Measurements from ENCODE around the gene THSD4.

THSD4 gene

GRCh38 chr15:71362556-71362955, 247.3 kb downstream of the THSD4 start:
- Histone ChIP-seq H3K4me3 (ENCODE audit: low read length) (no peak overlapping the region), H4K20me1 (ENCODE audit: insufficient read depth, low read length) (no peaks in the 10 kb centered on the region), H3K36me3 (replicated peaks; ENCODE audit: low read depth, low read length) (no peaks in the 10 kb centered on the region), H2AFZ (ENCODE audit: low read depth, low read length) (no peak overlapping the region), H3K4me1 (ENCODE audit: low read length) (no peaks in the 10 kb centered on the region), H3K4me2 (ENCODE audit: low read length) (no peak overlapping the region), H3K27ac (ENCODE audit: low read length) (no peak overlapping the region), H3K79me2 (ENCODE audit: low read length) (no peaks in the 10 kb centered on the region), H3K9ac (ENCODE audit: low read length) (no peak overlapping the region), H3K9me3 (ENCODE audit: insufficient read depth, low read length) (no peaks in the 10 kb centered on the region), H3K27me3 (ENCODE audit: low read depth, low read length) (peaks cover 21% of the 10 kb centered on the region)
- TF ChIP-seq EZH2phosphoT487 (IDR thresholded peaks at IDR 0.05; ENCODE audit: low read depth) (no peak), CTCF (IDR thresholded peaks at IDR 0.05; ENCODE audit: low read depth, low read length) (no peak)

DNA sequence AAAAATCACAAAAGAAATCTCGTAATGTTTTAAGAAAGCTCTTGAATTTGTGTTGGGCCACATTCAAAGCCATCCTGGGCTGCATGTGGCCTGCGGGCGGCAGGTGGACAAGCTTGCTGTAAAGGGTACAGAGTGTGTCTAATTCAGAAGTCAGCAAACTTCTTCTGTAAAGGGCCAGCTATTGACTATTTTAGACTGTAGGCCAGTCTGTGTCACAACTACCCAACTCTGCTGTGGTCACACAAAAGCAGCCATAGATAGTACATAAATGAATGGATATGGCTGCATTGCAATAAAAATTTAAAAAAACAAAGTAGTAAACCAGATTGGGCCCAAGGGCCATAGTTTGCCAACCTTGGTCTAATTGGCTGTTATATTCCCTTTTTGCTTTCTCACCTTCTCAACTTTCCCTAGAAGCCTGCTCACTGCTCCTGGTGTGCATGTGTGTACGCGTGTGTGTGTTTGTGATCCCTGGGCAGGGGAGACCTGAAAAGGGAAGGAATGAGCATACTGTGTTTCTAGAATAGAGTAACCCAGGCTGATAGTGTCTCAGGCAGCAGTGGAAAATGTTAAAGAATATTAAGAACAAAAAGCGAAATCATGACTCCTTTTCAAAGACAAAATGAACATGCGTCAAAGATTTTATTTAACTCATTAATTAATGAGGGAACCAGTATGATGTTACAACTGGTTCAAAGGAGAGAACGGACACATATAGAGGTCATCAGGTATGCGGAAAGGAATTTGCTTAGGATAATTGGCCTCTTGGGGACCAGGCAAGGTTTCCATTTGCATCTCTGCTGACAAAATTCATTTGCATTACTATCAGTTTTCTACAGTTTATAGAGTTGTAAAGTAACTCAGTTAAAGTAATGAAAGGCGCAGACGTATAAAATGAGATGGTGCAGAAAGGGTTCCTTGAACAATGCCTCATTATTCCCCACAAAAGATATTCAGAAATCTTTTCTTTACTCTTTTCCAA, 248.0 kb downstream of the THSD4 start:
- no peak overlapping the region for H3K27ac ChIP-seq (ENCODE audit: low read length)

GRCh38 chr15:71364117-71364584, 248.9 kb downstream of the THSD4 start:
- Histone ChIP-seq H3K27me3 (ENCODE audit: low read depth, low read length) (peaks cover 14% of the 10 kb centered on the region), H3K36me3 (replicated peaks; ENCODE audit: low read depth, low read length) (no peaks in the 10 kb centered on the region), H3K4me2 (ENCODE audit: low read length) (no peak overlapping the region), H3K9me3 (ENCODE audit: insufficient read depth, low read length) (no peaks in the 10 kb centered on the region), H4K20me1 (ENCODE audit: insufficient read depth, low read length) (no peaks in the 10 kb centered on the region), H2AFZ (ENCODE audit: low read depth, low read length) (no peak overlapping the region), H3K4me3 (ENCODE audit: low read length) (no peak overlapping the region), H3K27ac (ENCODE audit: low read length) (no peak overlapping the region), H3K79me2 (ENCODE audit: low read length) (no peaks in the 10 kb centered on the region), H3K9ac (ENCODE audit: low read length) (no peak overlapping the region), H3K4me1 (ENCODE audit: low read length) (no peaks in the 10 kb centered on the region)
- TF ChIP-seq EZH2phosphoT487 (IDR thresholded peaks at IDR 0.05; ENCODE audit: low read depth), result no peak
- no peak for TF ChIP-seq CTCF (IDR thresholded peaks at IDR 0.05; ENCODE audit: low read depth, low read length)

More for the DNA sequence above, 248.0 kb downstream of the THSD4 start:
- Histone ChIP-seq H3K27me3 (ENCODE audit: low read depth, low read length) (peaks cover 18% of the 10 kb centered on the region), H3K9me3 (ENCODE audit: insufficient read depth, low read length) (no peaks in the 10 kb centered on the region), H4K20me1 (ENCODE audit: insufficient read depth, low read length) (no peaks in the 10 kb centered on the region), H3K79me2 (ENCODE audit: low read length) (no peaks in the 10 kb centered on the region), H3K4me2 (ENCODE audit: low read length) (no peak overlapping the region), H3K4me3 (ENCODE audit: low read length) (no peak overlapping the region), H3K4me1 (ENCODE audit: low read length) (no peaks in the 10 kb centered on the region), H3K9ac (ENCODE audit: low read length) (no peak overlapping the region), H3K36me3 (replicated peaks; ENCODE audit: low read depth, low read length) (no peaks in the 10 kb centered on the region), H2AFZ (ENCODE audit: low read depth, low read length) (no peak overlapping the region)
- TF ChIP-seq CTCF (IDR thresholded peaks at IDR 0.05; ENCODE audit: low read depth, low read length) (no peak), EZH2phosphoT487 (IDR thresholded peaks at IDR 0.05; ENCODE audit: low read depth) (no peak)

DNA sequence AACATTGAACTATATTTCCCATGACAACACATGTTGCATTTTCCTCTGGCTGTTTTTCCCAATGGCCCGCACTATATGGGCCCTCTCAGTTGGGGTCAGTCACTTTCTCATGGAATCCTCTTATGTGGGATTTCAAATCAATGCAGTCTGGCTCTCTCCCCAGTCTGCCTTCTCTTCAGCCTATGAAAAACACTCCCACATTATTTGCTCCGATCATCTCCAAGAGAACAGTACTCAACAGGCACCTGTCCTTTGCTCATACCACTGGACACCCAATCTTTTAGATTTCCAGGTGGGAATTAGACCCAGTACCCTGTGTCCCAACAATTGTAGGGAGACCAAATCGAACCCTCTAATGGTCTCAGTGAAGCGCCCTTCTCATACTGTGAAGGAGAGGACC, 251.3 kb downstream of the THSD4 start:
- Histone ChIP-seq H3K9ac (ENCODE audit: low read length) (no peak overlapping the region), H4K20me1 (ENCODE audit: insufficient read depth, low read length) (no peaks in the 10 kb centered on the region), H3K4me2 (ENCODE audit: low read length) (no peak overlapping the region), H3K4me3 (ENCODE audit: low read length) (no peak overlapping the region), H3K9me3 (ENCODE audit: insufficient read depth, low read length) (no peaks in the 10 kb centered on the region), H3K36me3 (replicated peaks; ENCODE audit: low read depth, low read length) (no peaks in the 10 kb centered on the region), H3K27me3 (ENCODE audit: low read depth, low read length) (peaks cover 5% of the 10 kb centered on the region), H3K4me1 (ENCODE audit: low read length) (no peaks in the 10 kb centered on the region), H3K79me2 (ENCODE audit: low read length) (no peaks in the 10 kb centered on the region), H3K27ac (ENCODE audit: low read length) (no peak overlapping the region), H2AFZ (ENCODE audit: low read depth, low read length) (no peak overlapping the region)
- TF ChIP-seq EZH2phosphoT487 (IDR thresholded peaks at IDR 0.05; ENCODE audit: low read depth), result no peak
- TF ChIP-seq CTCF (IDR thresholded peaks at IDR 0.05; ENCODE audit: low read depth, low read length), result no peak

Measured in OCI-LY3 (cell line).